C4-2B (cell line): ENCODE measurements around the gene TNS1.

Experiments
- H3K27ac ChIP-seq: fragments of 450-650 bp; 2 replicates; pipeline ENCODE4 v1.5.1; 2017
- CTCF ChIP-seq: fragments of 450-650 bp; conservative IDR thresholded peaks from 2 replicates; pipeline ENCODE4 v1.5.1; 2017; ENCODE audit warnings: mild to moderate bottlenecking
- ZFX ChIP-seq: fragments of 450-650 bp; IDR thresholded peaks from 2 replicates; pipeline ENCODE4 v1.6.1; 2017

TNS1 gene

GRCh38 chr2:217981971-217982370 lies 20.8 kb downstream of the TNS1 start:
- H3K27ac ChIP-seq: no peak overlapping the region
- TF ChIP-seq CTCF: no peak
- TF ChIP-seq ZFX: no peak

GRCh38 chr2:217981084-217981730 lies 21.6 kb downstream of the TNS1 start:
- no peak overlapping the region for H3K27ac ChIP-seq
- no peak for TF ChIP-seq ZFX
- TF ChIP-seq CTCF: no peak

GRCh38 chr2:217980591-217980990 lies 22.2 kb downstream of the TNS1 start:
- no peak for TF ChIP-seq CTCF
- no peak for TF ChIP-seq ZFX
- H3K27ac ChIP-seq: no peak overlapping the region

- no peak overlapping the region for H3K27ac ChIP-seq
- TF ChIP-seq CTCF: no peak
- TF ChIP-seq ZFX: no peak
These were observed 22.8 kb downstream of the TNS1 start for GRCh38 chr2:217980036-217980435.

- H3K27ac ChIP-seq: no peak overlapping the region; the same call in 1 of the 2 replicates
- TF ChIP-seq ZFX: no peak
- no peak for TF ChIP-seq CTCF
These were observed 23.5 kb downstream of the TNS1 start for GRCh38 chr2:217979151-217979811.

- H3K27ac ChIP-seq: no peak overlapping the region; the same call in 1 of the 2 replicates
- no peak for TF ChIP-seq CTCF
- no peak for TF ChIP-seq ZFX
These were observed 24.2 kb downstream of the TNS1 start for GRCh38 chr2:217978536-217979150.

- TF ChIP-seq CTCF (no peak), ZFX (no peak)
- no peak overlapping the region for H3K27ac ChIP-seq
These were observed 24.8 kb downstream of the TNS1 start for GRCh38 chr2:217977840-217978535.
